ENCODE measurements around the gene SH2D4B.

Gene SH2D4B

GRCh38 chr10:80537736-80538480 is at the start of gene SH2D4B:
Gene SH2D4B, plus strand, starts transcription at chr10:80537902. Its CDS starts 430 bp downstream, at chr10:80538332.
- DNase-seq = no peak

- no peak for DNase-seq
Measured at GRCh38 chr10:80488539-80489066, 49.1 kb upstream of the SH2D4B start.

GRCh38 chr10:80489371-80490112 is 48.2 kb upstream of the SH2D4B start:
- DNase-seq = no peak

- DNase-seq = no peak
Measured at GRCh38 chr10:80491251-80492102, 46.2 kb upstream of the SH2D4B start.

GRCh38 chr10:80492848-80493521 is 44.7 kb upstream of the SH2D4B start:
- no peak for DNase-seq

- no peak for DNase-seq
Measured at GRCh38 chr10:80493522-80494051, 44.1 kb upstream of the SH2D4B start.

- no peak for DNase-seq
Measured at GRCh38 chr10:80496555-80497172, 41.0 kb upstream of the SH2D4B start.

GRCh38 chr10:80497187-80498077 is 40.3 kb upstream of the SH2D4B start:
- DNase-seq = no peak

- DNase-seq = no peak
Measured at GRCh38 chr10:80498078-80498832, 39.4 kb upstream of the SH2D4B start.

- no peak for DNase-seq
Measured at GRCh38 chr10:80498833-80499741, 38.6 kb upstream of the SH2D4B start.

- no peak for DNase-seq
Measured at GRCh38 chr10:80500572-80501380, 36.9 kb upstream of the SH2D4B start.

- no peak for DNase-seq
Measured at GRCh38 chr10:80501381-80501912, 36.3 kb upstream of the SH2D4B start.

- DNase-seq = no peak
Measured at GRCh38 chr10:80501913-80502521, 35.7 kb upstream of the SH2D4B start.

GRCh38 chr10:80502621-80503583 is 34.8 kb upstream of the SH2D4B start:
- DNase-seq = no peak

- DNase-seq = no peak
Measured at GRCh38 chr10:80503584-80504157, 34.0 kb upstream of the SH2D4B start.
